Astrocyte (in vitro differentiated cells and primary cell): ENCODE results near the gene B3GNT5.

Experiments used
- CTCF ChIP-seq: IDR thresholded peaks from 2 replicates; pipeline ENCODE4 v1.5.1; 2011; ENCODE audit warnings: low read depth, mild to moderate bottlenecking, inconsistent platforms, low read length, moderate library complexity; ENCODE audit not compliant: insufficient read depth
- EZH2 ChIP-seq: IDR thresholded peaks from 2 replicates; pipeline ENCODE4 v1.6.1; 2012; ENCODE audit warnings: mild to moderate bottlenecking, low read length, inconsistent platforms; ENCODE audit not compliant: insufficient read depth

- TF ChIP-seq EZH2: no peak
- TF ChIP-seq CTCF: no peak
These were observed 15.3 kb downstream of the B3GNT5 start for GRCh38 chr3:183268366-183268765.
